GM21619 (cell line): ENCODE measurements around the gene BAG3.

Experiments used
- ATAC-seq: cut with Tn5 transposase; IDR thresholded peaks from one replicate; pipeline ENCODE4 v1.9.1; 2021; ENCODE audit not compliant: unreplicated experiment

The BAG3 gene

GRCh38 chr10:119665901-119666708, 14.9 kb downstream of the BAG3 start:
- ATAC-seq: no peak

GRCh38 chr10:119666709-119667004, 15.5 kb downstream of the BAG3 start:
- no peak for ATAC-seq

GRCh38 chr10:119667562-119668328, 16.6 kb downstream of the BAG3 start:
- no peak for ATAC-seq

- no peak for ATAC-seq
Measured at GRCh38 chr10:119668461-119668860, 17.3 kb downstream of the BAG3 start.

GRCh38 chr10:119669331-119669730, 18.2 kb downstream of the BAG3 start:
- no peak for ATAC-seq

GRCh38 chr10:119669975-119670640, 18.9 kb downstream of the BAG3 start:
- no peak for ATAC-seq

- no peak for ATAC-seq
Measured at GRCh38 chr10:119670717-119671116, 19.5 kb downstream of the BAG3 start.

GRCh38 chr10:119671381-119671780, 20.2 kb downstream of the BAG3 start:
- no peak for ATAC-seq

- no peak for ATAC-seq
Measured at GRCh38 chr10:119672291-119672690, 21.1 kb downstream of the BAG3 start.

GRCh38 chr10:119673271-119673670, 22.1 kb downstream of the BAG3 start:
- no peak for ATAC-seq

GRCh38 chr10:119675483-119676170, 24.4 kb downstream of the BAG3 start:
- no peak for ATAC-seq

GRCh38 chr10:119677126-119677525, 25.9 kb downstream of the BAG3 start:
- no peak for ATAC-seq

- ATAC-seq: no peak
Measured at GRCh38 chr10:119677904-119678755, 26.9 kb downstream of the BAG3 start.

GRCh38 chr10:119679480-119679829, 28.3 kb downstream of the BAG3 start:
- no peak for ATAC-seq

GRCh38 chr10:119680050-119680449, 28.9 kb downstream of the BAG3 start:
- no peak for ATAC-seq

GRCh38 chr10:119680650-119681081, 29.5 kb downstream of the BAG3 start:
- ATAC-seq: no peak

GRCh38 chr10:119686465-119687191, 35.4 kb downstream of the BAG3 start:
- ATAC-seq: peak; percentile 86

GRCh38 chr10:119687192-119688032, 36.2 kb downstream of the BAG3 start:
- ATAC-seq: no peak

GRCh38 chr10:119688033-119688508, 36.9 kb downstream of the BAG3 start:
- ATAC-seq: no peak
